Umbilical cord (tissue), 2 donors: Measurements from ENCODE around the gene NGDN. TPM values are rescaled to one million over a fixed set of nuclear protein-coding genes. Genes with fewer than 3 reads are reported as not detected.

Experiments
- DNase-seq: peaks from one replicate; pipeline ENCODE4 v3.0.0-alpha.2; 2015; ENCODE audit warnings: low spot score
- total RNA-seq: library from RNA; depleted of rRNA; stranded (reverse); fragments of >200 nt; gene quantifications from one replicate; pipeline ENCODE4 v1.2.3, GENCODE V29; 2014; ENCODE audit warnings: low replicate concordance; ENCODE audit not compliant: insufficient read depth

NGDN gene
- total RNA-seq, 1 donor from 2014 or later, result 43.3 TPM

DNA sequence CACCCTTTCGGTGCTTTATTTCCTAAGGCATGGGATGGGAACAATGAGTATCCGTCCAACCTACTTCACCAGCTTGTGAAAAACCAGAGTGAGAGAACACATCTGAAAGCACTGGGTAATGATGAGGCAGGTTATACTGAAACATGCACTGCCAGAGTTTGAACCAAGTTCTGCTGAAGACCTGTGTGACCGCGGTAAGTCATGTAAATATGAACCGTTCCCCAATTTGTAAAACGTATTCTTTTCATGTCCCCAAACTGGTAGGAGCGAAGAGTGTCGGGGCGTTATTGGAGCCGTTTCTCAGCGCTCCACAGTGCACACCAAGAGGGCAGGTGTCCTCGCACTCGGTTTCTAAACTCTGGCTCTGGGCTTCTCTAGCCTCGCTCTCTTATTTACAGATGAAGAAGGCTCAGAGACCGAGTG, 788 bp upstream of the NGDN start:
- no peak for DNase-seq

DNA sequence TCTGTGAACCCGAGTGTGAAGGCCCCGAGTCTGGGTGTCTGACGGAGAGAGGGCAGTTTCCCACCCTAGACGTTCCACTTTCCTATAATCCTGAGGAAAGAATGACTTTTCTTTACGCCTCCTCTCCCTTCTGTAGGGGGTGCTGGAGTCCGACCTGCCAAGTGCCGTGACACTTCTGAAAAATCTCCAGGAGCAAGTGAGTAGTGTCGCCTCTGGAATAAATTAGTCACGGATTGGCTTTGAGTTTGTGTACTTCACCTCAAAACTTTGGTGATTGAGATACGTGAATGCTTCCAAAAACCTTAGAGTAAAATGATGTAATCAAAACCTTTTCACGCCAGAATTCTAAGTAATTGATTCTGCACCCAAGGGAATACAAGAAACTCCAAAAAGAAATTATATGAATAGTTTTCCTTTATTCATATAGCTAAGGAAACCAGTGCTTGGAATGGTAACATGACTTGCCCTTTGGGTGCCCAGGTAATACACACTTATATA, 452 bp downstream of the NGDN start:
- DNase-seq, result no peak

DNA sequence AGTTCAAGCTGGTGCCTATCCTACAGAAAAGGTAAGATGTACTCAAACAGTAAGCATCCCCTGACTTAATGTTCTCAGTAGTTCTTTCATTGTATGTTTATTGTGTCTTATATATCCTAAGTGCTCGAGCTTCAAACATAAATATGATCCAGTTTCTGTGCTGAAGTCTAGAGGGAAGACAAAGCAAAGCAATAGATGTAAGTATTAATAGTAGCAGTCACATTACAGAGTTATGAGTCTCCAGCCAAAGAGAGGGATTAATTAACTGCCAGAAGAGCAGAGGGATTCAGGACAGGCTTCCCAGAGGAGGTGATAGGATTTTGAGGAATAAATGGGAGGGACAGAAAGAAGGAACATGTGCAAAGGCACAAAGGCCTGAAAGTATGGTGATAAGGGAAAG, 1.4 kb downstream of the NGDN start:
- no peak for DNase-seq

DNA sequence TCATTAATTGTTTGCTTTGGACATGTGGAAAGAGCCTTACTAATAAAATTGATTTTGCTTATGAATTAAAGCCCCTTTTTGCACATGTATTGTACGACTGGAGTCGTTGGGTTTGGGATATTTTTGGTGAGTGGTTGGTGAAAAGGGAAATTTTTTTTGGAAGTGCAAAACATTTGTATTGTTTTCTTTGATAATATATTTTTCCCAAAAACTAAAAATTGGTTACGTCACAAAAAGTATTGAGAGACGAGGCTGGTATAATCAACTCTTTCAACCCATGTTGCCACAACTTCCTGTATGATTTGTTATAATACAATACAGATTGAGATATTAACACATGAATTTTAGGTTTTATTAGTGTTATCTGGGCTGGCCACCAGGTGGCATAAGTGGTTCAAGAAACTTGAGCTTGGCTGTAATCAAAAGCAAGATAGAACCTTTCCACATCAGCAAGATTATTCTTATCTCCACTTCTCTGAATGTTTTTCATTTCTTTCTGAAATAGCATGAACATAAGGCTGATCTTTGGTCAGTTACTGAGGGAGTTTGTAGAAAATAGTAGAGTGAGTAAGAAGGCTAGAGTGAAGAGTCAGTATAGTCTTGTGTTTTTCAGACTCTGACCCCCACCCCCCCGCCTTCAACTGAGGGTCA, 8.7 kb downstream of the NGDN start:
- peak; percentile 86 for DNase-seq

DNA sequence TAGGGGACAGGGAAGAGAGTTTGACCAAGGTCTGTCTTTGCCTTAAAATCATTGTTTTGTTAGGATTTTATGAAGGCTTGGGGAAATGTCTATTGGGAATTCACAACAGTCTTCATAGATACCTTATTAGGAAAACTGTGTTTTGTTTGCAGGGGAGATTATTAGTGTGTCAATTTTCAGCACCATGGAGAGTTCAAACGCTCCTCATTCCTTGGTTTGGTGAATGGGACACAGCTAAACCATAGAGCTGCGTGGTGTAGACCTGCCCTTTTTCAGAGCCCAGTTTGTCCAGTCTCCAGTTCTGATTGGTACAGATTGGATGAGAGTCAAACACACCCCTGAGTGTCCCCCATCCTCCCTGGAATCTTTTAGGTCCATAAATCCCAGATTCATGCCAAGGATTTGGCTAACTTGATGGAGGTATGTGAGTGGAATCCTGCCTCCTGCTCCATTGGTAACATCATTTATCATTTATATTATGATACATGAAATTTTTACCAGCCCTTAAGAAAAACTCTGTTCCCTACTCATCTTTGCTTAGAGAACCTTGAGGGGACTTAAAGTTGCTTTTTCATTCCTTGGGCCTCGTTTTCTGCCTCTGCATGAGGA, 12.0 kb downstream of the NGDN start:
- no peak for DNase-seq

DNA sequence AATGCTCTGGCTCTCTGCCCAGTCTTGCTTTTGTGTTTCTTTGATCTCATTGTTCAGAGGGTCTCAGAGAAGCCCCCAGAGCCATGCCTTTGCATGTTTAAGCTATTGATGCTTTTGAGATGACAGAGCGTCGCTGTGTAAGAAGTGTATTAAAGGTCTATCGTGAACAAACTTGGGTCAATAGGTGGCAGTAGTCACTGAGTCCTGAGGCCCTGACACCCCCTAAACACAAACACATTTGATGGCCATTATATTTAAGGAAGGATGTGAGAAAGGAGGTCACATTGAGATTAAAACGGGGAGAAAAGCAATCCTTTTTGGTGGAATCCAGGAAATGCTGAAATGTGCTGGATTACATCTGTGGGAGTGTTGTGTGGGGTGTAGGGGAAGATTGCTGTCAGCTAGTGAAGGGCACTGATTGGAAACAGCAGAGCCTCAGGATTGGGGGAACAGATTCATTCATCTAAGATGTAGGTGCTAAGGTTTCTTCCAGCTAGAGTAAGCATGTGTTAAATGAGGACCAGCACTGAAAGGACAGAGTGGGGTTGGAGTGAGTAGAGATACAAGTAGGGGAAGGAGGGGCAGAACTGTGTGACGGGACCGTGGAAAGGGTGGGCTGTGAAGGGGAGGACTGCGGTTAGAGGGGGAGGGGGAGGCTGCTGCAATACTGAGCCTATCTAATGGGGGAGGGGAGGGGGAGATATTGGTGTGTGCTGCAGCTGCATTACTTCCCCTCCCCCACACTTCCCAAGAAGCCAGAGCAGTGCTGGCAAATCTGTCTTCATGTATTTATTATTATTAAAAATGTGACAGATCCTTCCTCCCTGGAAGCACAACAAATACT, 12.7 kb downstream of the NGDN start:
- DNase-seq, result no peak

GRCh38 chr14:23482823-23483148, 13.3 kb downstream of the NGDN start:
- DNase-seq, result no peak

- peak; percentile 10 for DNase-seq
Measured at GRCh38 chr14:23483236-23483854, 13.8 kb downstream of the NGDN start.

GRCh38 chr14:23485326-23485725, 15.8 kb downstream of the NGDN start:
- no peak for DNase-seq

DNA sequence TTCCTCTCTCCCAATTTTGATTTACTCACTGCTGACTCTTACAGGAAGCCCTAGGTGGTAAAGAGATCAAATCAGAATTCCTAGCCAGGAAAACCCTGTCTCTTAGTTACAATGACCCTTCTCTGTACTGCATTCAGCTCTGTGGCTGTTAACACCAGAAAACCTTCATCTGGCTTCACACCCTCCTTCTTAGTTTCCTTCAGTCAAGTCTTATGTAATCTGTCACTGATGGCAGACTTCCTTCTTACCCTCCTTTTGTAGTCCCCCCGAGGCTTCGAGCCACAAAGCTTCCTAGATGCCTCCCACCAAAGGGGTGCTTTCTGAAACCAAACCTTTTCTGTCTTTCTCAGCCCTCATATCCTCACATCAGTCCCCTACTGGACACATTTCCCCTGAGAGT, 16.5 kb downstream of the NGDN start:
- DNase-seq, result no peak

DNA sequence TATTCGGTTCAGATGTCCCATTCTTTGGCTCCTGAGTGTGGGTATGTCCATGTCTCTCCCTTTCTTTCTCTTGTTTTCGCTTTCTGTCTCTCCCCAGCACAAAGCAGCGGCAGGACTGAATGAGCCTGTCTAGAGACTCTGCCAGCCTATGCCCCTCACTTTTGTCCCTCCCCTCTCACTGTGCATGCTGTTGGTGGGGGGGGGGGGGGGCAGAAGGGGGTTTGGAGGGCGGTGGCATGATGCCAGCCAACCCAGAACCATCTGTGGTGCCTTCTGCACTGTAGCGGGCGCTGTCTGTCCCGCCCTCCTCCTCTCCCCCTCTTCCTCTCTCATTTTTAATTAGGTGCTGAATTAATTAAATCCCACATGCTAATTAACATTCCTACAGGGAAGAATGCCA, 17.7 kb downstream of the NGDN start:
- DNase-seq, result no peak

DNA sequence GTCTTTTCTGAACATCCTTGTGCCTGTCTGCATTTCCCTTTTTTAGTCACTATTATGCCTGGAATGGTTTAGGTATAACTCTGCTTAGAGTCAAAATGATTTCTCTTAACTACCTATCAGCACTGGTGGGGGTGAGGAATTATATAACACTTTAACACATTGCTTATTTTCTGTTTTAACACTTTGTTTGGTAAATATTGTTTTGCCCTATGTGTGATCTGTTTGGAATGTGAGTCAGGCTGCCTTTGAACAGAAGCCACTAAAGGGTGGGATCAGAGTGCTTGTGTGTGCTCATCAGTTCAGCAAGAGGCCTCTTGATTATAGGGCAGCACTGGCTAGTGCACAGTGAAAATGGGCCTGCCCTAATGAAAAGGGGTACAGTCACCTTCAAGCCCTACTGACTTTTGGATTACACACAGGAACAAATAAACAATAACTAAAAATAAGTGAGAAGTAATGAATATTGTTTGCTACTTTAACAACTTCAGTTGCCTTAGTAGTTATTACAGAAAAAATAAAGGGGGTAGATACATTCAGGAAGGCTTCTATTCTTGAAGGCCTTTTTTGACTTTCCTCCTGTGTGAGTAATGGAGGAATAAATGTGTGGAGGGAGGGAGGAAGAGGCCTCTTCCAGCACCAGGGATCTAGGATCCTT, 23.2 kb downstream of the NGDN start:
- no peak for DNase-seq

GRCh38 chr14:23494223-23494622, 24.7 kb downstream of the NGDN start:
- peak; percentile 97 for DNase-seq

- DNase-seq, result no peak
Measured at GRCh38 chr14:23512156-23512555, 42.7 kb downstream of the NGDN start.

DNA sequence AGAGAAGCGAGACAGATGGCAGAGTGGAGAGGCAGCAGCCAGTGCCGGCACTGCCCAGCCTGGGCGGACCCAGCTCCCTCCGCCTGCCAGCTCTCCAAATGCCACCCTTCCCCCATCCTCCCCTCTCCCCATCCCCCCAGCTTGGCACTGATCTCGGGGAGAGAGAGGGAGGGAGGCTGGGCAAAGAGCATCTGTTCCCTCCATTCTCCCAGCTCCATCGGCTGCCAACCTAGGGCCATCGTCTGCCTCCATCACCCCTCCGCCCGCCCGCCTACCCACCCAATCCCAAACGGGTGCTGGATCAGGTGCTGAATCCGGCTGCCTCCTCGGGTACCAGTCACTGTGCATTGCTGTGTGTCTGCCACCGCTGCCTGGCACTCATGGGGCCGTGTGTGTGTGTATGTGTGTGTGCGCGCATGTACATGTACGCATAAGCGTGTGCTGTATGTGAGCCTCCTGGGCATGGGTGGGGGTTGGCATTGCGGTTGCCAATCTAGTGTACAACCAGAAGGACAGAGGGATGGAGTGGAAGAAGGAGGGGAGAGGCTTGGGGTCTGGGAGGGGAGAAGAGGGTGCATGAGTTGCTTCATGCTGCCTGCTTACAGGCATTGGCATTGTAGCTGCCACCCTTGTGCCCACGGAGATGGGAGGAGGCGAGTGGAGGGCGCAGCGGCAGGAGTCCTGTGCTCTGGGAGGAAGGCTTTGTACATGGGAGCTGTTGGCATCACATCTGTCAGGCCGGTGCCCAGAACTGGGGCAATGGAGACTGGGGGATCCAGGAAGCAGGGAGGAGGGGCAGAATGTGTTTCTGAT, 43.7 kb downstream of the NGDN start:
- DNase-seq, result no peak

DNA sequence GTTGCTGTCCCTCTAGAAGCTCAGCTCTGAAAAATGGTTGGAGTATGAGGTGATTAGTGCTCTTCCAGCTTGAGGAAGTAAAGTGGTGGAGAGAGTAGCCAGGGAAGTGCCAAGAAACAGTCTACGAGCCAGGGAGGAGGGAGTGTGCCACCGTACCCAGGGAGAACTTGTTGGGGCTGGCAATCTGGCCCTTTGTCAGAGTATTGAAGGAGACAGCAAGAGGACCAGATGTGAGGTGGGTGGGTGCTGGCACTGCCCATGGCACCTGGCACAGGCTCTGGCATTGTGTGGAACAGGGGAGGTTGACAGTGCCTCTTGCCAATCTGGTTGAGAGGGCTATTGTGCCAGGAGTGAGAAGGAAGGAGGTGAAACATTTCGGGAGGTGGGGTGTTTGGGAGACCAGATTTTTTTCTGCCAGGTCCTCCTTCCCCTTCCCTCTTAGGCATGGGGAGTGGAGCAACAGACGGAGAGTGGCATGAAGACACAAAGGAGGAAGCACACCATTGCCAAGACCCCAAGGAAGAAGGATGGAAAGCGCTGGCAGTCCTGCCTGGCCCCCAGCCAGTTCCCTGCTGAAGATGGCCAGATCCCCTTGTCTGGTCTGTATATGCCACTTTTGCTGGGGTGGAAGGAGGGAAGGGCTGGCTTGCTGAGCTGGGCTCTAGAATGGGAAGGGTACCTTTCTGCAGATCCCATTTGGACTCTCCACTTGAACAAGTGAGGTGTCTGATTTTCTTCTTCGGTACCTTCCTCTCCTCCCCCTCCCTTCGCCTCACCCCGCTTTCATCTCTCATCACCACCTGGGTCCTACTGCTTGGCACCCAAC, 44.5 kb downstream of the NGDN start:
- no peak for DNase-seq

DNA sequence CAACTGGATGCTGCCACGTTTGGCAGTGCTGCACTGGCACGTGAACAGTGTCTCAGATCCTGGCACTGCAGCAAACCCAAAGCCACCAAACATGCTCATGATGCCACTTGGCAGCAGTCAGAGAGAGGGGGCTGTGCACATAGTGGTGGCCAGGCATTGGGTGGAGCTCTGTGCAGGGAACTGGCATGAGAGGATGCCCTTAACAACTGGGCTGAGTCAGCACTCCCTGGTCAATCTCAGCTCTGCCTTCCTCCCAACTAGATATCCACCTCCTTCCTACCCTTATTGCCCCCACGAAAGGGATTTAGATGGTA, 45.1 kb downstream of the NGDN start:
- DNase-seq, result no peak

DNA sequence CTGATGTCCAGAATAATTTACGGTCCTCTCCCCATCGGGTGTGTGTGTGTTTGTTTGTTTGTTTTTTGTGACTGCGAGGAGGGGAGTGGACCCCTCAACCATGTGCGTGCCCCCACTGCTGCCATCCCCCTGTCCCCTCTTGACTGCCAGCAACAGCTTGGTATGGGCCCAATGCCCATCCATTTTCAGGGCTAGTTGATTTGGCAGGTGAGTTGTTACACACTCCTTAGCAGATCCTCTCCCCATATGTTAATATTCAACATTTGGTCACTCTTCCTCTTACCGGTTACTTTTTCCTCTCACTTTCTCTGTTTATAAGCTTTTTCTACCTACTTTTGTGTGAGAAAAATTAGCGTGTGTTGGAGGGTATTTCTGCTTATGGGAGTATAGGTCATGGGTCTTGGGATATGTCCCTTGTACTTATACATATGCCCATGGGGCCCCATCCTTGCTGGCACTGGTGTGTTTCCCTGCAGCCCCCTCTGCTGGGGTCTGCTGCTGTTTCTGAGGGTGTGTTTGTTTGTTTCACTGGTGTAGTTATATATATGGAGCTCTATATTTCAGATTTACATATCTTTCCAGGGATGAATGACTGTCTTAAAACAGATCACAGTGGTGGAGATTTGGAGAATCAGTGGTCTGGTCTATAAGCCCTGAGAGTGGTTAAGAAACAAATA, 48.3 kb downstream of the NGDN start:
- no peak for DNase-seq

DNA sequence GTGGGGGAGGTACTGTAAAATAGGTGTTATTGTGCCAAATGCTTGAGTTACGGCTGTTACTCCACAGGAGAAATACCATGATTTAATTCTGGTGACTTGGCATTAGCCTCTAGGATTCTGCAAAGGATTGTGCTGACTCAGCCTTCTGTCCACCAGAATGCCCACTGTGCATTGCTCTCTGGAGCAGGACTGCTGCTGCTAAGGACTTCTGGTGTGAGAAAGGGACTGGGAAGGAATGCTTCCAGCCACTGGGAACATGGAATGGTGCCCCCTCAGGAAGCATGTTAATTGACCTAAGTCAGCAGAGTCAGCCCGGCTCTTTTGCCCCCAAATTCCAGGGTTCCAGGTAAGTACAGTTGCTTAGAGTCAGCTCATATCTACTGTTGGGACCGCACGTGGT, 49.2 kb downstream of the NGDN start:
- DNase-seq, result no peak
